Measurements from ENCODE around the gene TPM2.

GRCh38 chr9:35685506-35685905 lies 4.2 kb downstream of the TPM2 start:
- TF ChIP-seq CTCF (IDR thresholded peaks at IDR 0.05) (no peak), EZH2 (IDR thresholded peaks at IDR 0.05; ENCODE audit: borderline replicate concordance, insufficient read depth, low read depth, low read length, poor library complexity, severe bottlenecking) (no peak)
